ENCODE results near the gene PRUNE2. TPM values are rescaled to one million over a fixed set of nuclear protein-coding genes. Genes with fewer than 3 reads are reported as not detected.

PRUNE2 gene
- total RNA-seq, 4 donors from 2014 or later: 67.6 to 105 (median 95.6) TPM

DNA sequence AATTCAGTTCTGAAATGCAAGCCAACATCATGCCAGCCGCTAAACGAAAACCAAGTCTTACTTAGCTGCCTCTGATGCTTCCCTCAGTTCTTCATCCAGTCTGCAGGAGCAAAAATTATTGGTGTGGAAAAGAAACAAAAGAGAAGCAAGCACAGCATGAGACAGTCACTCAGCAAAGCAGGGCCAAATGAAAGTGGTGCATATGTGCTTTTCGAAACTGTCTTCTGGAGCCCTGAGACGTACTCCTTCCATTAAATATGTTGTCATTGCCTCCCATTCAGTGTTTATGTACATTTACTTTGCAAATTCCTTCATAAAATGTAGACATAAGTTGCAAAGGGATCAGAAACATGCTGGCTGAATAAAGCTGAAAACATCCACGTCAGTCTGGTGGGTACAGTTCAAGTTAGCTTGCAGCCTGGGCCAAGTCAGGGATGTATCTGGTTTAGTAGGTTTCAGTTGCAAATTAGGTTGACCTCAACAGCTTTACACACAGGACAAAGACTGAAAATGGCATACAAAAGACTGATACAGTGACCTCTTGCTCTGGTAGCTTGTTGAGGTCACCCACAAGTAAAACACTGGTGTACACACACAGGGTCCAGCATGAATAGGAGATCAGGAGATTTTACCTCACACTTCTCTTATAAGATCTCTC lies 281.4 kb downstream of the PRUNE2 start:
- no peak for DNase-seq
- TF ChIP-seq EP300 (IDR thresholded peaks at IDR 0.05; ENCODE audit: low read depth) (no peak), POLR2A (IDR thresholded peaks at IDR 0.05) (no peak), POLR2AphosphoS5 (IDR thresholded peaks at IDR 0.05) (no peak)
- TF ChIP-seq, protein P1, sequence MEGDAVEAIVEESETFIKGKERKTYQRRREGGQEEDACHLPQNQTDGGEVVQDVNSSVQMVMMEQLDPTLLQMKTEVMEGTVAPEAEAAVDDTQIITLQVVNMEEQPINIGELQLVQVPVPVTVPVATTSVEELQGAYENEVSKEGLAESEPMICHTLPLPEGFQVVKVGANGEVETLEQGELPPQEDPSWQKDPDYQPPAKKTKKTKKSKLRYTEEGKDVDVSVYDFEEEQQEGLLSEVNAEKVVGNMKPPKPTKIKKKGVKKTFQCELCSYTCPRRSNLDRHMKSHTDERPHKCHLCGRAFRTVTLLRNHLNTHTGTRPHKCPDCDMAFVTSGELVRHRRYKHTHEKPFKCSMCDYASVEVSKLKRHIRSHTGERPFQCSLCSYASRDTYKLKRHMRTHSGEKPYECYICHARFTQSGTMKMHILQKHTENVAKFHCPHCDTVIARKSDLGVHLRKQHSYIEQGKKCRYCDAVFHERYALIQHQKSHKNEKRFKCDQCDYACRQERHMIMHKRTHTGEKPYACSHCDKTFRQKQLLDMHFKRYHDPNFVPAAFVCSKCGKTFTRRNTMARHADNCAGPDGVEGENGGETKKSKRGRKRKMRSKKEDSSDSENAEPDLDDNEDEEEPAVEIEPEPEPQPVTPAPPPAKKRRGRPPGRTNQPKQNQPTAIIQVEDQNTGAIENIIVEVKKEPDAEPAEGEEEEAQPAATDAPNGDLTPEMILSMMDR (IDR thresholded peaks at IDR 0.05): no peak
- no peak overlapping the region for H3K4me3 ChIP-seq
- H3K9me3 ChIP-seq: no peaks in the 10 kb centered on the region
- in situ Hi-C loops (cut with MboI; ENCODE audit: low pct_ligation_motif_present in 1 of 4, low pct_unique_long_range_greater_than_20kb in 1 of 4, low sequenced_read_pairs in 3 of 4): loop anchor here in 1 of 4 donors (25.0 kb wide), 2 partner anchors 88 to 162 kb away; partner anchors contain the start of gene GCNT1
- no peaks in the 10 kb centered on the region for H3K27me3 ChIP-seq
- H3K36me3 ChIP-seq: peaks cover 0 to 6% (median 0%) of the 10 kb centered on the region in 4 donors
- H3K27ac ChIP-seq: no peak overlapping the region
- WGBS, 2 donors (ENCODE audit: low coverage in 1 of 2): 76 to 81% methylated on average over 3 to 5 of the region's 5 CpGs
- intact Hi-C loops (cut with DNase I; ENCODE audit: low total_unique reads): no loop called here
- peaks cover 0 to 15% (median 6%) of the 10 kb centered on the region in 4 donors for H3K4me1 ChIP-seq

GRCh38 chr9:76620996-76621395 lies 284.9 kb downstream of the PRUNE2 start:
- no peak overlapping the region for H3K4me3 ChIP-seq
- 34 to 70% methylated on average over 3 of the region's 3 CpGs for WGBS, 2 donors (ENCODE audit: low coverage in 1 of 2)
- no peak for DNase-seq
- H3K36me3 ChIP-seq: no peaks in the 10 kb centered on the region
- H3K27me3 ChIP-seq: no peaks in the 10 kb centered on the region
- no peak overlapping the region for H3K27ac ChIP-seq
- TF ChIP-seq POLR2A (IDR thresholded peaks at IDR 0.05) (no peak), POLR2AphosphoS5 (IDR thresholded peaks at IDR 0.05) (no peak), EP300 (IDR thresholded peaks at IDR 0.05; ENCODE audit: low read depth) (no peak)
- TF ChIP-seq, protein P1 (IDR thresholded peaks at IDR 0.05): no peak
- no peaks in the 10 kb centered on the region for H3K9me3 ChIP-seq
- intact Hi-C loops (cut with DNase I; ENCODE audit: low total_unique reads): no loop called here
- in situ Hi-C loops (cut with MboI; ENCODE audit: low pct_ligation_motif_present in 1 of 4, low pct_unique_long_range_greater_than_20kb in 1 of 4, low sequenced_read_pairs in 3 of 4): loop anchor here in 1 of 4 donors (25.0 kb wide), 2 partner anchors 91 to 159 kb away; partner anchors contain the start of gene GCNT1
- H3K4me1 ChIP-seq: peaks cover 0 to 39% (median 18%) of the 10 kb centered on the region in 4 donors

DNA sequence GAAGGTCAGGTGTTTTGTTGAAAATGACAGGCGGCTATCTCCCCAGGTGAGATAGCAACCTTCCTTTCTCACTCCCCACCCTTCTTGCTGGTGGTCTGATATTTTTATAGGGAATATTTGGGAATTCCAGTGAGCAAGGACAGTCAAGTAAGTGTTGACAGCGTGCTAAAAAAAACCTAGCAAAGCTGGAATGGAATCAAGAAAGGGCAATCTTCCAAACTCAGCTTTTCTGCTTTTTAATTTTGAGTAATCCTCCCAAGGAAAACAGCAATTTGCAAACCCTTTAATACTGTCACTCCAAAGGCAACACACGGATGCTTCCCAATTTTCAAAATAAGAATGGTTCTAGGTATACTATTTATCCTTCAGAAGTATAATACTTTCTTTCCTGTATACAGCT lies 285.3 kb downstream of the PRUNE2 start:
- intact Hi-C loops (cut with DNase I; ENCODE audit: low total_unique reads): no loop called here
- Histone ChIP-seq H3K4me3 (no peak overlapping the region), H3K27me3 (no peaks in the 10 kb centered on the region), H3K27ac (peak overlapping the region in 1 of 4 donors; percentile 3), H3K4me1 (peaks cover 0 to 40% (median 20%) of the 10 kb centered on the region in 4 donors), H3K36me3 (no peaks in the 10 kb centered on the region), H3K9me3 (no peaks in the 10 kb centered on the region)
- DNase-seq: no peak
- in situ Hi-C loops (cut with MboI; ENCODE audit: low pct_ligation_motif_present in 1 of 4, low pct_unique_long_range_greater_than_20kb in 1 of 4, low sequenced_read_pairs in 3 of 4): loop anchor here in 1 of 4 donors (25.0 kb wide), 2 partner anchors 92 to 158 kb away; partner anchors contain the start of gene GCNT1
- TF ChIP-seq EP300 (IDR thresholded peaks at IDR 0.05; ENCODE audit: low read depth) (no peak), POLR2A (IDR thresholded peaks at IDR 0.05) (no peak), POLR2AphosphoS5 (IDR thresholded peaks at IDR 0.05) (no peak)
- TF ChIP-seq, protein P1 (IDR thresholded peaks at IDR 0.05): no peak
- WGBS, 2 donors (ENCODE audit: low coverage in 1 of 2): 54 to 68% methylated on average over 3 of the region's 3 CpGs

GRCh38 chr9:76619640-76620039 lies 286.3 kb downstream of the PRUNE2 start:
- Histone ChIP-seq H3K9me3 (no peaks in the 10 kb centered on the region), H3K36me3 (no peaks in the 10 kb centered on the region), H3K4me3 (no peak overlapping the region), H3K27me3 (no peaks in the 10 kb centered on the region), H3K27ac (peak overlapping the region; percentile 9 to 71 (median 37)), H3K4me1 (peaks cover 0 to 48% (median 23%) of the 10 kb centered on the region in 4 donors)
- intact Hi-C loops (cut with DNase I; ENCODE audit: low total_unique reads) (no loop called here), in situ Hi-C loops (cut with MboI; ENCODE audit: low pct_ligation_motif_present in 1 of 4, low pct_unique_long_range_greater_than_20kb in 1 of 4, low sequenced_read_pairs in 3 of 4) (loop anchor here in 1 of 4 donors (25.0 kb wide), 2 partner anchors 93 to 157 kb away; partner anchors contain the start of gene GCNT1)
- no peak for TF ChIP-seq POLR2A (IDR thresholded peaks at IDR 0.05)
- TF ChIP-seq, protein P1 (IDR thresholded peaks at IDR 0.05): no peak
- TF ChIP-seq EP300 (IDR thresholded peaks at IDR 0.05; ENCODE audit: low read depth): no peak
- TF ChIP-seq POLR2AphosphoS5 (IDR thresholded peaks at IDR 0.05): no peak
- WGBS, 2 donors (ENCODE audit: low coverage in 1 of 2): 45 to 57% methylated on average over 2 of the region's 2 CpGs
- DNase-seq: no peak

All from transverse colon (tissue), 4 donors.